ENCODE results near the gene BNIPL. TPM values are rescaled to one million over a fixed set of nuclear protein-coding genes. Genes with fewer than 3 reads are reported as not detected.

Gene BNIPL
- total and polyA plus RNA-seq, 2 of the 13 experiments (the other 11 are each of a cell fraction or from before 2014, with no cell fraction given), result 0.40 to 1.1 TPM

DNA sequence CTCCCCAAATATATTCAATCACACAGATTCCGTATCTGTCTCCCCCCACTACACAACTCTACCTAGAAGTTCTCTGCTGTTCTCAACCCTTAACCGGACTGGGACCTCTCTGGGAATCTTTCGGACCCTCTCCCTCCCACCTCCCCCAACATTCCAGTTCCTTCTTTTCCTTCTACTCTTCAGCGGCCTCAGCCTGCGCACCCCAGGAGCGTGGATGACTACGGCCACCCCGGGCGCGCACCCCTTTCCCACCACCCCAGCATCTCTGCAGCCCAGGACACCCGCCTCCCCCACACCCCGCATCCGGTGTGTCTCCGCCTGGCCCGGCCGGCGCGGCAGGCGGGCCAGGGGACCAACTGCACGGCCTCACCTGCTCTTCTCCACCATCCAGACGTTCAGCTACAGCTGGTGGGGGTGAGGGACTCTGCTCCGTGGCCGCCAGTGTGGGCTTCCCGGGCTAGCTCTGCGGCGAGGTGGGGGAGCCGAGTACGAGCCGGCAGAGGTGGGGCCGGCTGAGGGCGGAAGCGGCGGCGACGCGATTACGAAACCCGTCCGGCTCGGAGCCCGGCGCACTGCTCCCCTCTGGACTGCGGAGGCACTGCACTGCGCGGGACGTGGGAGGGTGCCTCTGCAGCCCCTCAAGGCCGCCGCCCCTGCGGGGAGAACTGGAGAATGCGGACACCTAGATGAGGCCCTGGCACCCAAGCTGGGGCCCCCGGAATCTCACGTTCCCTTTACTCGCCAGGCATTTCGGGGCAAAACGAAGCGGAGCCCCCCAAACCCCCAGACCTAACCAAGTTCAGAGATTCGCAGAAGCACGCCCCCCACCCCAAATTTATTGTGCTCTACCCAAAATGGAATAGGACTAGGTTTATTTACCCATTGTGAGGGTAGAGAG lies 23.0 kb downstream of the BNIPL start, which contains the start of gene CDC42SE1 (continued):
- TF ChIP-seq, protein P1, sequence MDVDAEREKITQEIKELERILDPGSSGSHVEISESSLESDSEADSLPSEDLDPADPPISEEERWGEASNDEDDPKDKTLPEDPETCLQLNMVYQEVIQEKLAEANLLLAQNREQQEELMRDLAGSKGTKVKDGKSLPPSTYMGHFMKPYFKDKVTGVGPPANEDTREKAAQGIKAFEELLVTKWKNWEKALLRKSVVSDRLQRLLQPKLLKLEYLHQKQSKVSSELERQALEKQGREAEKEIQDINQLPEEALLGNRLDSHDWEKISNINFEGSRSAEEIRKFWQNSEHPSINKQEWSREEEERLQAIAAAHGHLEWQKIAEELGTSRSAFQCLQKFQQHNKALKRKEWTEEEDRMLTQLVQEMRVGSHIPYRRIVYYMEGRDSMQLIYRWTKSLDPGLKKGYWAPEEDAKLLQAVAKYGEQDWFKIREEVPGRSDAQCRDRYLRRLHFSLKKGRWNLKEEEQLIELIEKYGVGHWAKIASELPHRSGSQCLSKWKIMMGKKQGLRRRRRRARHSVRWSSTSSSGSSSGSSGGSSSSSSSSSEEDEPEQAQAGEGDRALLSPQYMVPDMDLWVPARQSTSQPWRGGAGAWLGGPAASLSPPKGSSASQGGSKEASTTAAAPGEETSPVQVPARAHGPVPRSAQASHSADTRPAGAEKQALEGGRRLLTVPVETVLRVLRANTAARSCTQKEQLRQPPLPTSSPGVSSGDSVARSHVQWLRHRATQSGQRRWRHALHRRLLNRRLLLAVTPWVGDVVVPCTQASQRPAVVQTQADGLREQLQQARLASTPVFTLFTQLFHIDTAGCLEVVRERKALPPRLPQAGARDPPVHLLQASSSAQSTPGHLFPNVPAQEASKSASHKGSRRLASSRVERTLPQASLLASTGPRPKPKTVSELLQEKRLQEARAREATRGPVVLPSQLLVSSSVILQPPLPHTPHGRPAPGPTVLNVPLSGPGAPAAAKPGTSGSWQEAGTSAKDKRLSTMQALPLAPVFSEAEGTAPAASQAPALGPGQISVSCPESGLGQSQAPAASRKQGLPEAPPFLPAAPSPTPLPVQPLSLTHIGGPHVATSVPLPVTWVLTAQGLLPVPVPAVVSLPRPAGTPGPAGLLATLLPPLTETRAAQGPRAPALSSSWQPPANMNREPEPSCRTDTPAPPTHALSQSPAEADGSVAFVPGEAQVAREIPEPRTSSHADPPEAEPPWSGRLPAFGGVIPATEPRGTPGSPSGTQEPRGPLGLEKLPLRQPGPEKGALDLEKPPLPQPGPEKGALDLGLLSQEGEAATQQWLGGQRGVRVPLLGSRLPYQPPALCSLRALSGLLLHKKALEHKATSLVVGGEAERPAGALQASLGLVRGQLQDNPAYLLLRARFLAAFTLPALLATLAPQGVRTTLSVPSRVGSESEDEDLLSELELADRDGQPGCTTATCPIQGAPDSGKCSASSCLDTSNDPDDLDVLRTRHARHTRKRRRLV (CRISPR knock-in tag; IDR thresholded peaks at IDR 0.05), result no peak
- 0 out of 2 replicates have a peak, but pooled peaks have one; percentile 64 for TF ChIP-seq ELF4 (CRISPR knock-in tag; IDR thresholded peaks at IDR 0.05; ENCODE audit: borderline replicate concordance)
- TF ChIP-seq, protein P2, sequence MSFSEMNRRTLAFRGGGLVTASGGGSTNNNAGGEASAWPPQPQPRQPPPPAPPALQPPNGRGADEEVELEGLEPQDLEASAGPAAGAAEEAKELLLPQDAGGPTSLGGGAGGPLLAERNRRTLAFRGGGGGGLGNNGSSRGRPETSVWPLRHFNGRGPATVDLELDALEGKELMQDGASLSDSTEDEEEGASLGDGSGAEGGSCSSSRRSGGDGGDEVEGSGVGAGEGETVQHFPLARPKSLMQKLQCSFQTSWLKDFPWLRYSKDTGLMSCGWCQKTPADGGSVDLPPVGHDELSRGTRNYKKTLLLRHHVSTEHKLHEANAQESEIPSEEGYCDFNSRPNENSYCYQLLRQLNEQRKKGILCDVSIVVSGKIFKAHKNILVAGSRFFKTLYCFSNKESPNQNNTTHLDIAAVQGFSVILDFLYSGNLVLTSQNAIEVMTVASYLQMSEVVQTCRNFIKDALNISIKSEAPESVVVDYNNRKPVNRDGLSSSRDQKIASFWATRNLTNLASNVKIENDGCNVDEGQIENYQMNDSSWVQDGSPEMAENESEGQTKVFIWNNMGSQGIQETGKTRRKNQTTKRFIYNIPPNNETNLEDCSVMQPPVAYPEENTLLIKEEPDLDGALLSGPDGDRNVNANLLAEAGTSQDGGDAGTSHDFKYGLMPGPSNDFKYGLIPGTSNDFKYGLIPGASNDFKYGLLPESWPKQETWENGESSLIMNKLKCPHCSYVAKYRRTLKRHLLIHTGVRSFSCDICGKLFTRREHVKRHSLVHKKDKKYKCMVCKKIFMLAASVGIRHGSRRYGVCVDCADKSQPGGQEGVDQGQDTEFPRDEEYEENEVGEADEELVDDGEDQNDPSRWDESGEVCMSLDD (CRISPR knock-in tag; IDR thresholded peaks at IDR 0.05; ENCODE audit: borderline replicate concordance), result no peak
- no peak for TF ChIP-seq ZNF549 (CRISPR knock-in tag; IDR thresholded peaks at IDR 0.05)
- TF ChIP-seq, protein P3, sequence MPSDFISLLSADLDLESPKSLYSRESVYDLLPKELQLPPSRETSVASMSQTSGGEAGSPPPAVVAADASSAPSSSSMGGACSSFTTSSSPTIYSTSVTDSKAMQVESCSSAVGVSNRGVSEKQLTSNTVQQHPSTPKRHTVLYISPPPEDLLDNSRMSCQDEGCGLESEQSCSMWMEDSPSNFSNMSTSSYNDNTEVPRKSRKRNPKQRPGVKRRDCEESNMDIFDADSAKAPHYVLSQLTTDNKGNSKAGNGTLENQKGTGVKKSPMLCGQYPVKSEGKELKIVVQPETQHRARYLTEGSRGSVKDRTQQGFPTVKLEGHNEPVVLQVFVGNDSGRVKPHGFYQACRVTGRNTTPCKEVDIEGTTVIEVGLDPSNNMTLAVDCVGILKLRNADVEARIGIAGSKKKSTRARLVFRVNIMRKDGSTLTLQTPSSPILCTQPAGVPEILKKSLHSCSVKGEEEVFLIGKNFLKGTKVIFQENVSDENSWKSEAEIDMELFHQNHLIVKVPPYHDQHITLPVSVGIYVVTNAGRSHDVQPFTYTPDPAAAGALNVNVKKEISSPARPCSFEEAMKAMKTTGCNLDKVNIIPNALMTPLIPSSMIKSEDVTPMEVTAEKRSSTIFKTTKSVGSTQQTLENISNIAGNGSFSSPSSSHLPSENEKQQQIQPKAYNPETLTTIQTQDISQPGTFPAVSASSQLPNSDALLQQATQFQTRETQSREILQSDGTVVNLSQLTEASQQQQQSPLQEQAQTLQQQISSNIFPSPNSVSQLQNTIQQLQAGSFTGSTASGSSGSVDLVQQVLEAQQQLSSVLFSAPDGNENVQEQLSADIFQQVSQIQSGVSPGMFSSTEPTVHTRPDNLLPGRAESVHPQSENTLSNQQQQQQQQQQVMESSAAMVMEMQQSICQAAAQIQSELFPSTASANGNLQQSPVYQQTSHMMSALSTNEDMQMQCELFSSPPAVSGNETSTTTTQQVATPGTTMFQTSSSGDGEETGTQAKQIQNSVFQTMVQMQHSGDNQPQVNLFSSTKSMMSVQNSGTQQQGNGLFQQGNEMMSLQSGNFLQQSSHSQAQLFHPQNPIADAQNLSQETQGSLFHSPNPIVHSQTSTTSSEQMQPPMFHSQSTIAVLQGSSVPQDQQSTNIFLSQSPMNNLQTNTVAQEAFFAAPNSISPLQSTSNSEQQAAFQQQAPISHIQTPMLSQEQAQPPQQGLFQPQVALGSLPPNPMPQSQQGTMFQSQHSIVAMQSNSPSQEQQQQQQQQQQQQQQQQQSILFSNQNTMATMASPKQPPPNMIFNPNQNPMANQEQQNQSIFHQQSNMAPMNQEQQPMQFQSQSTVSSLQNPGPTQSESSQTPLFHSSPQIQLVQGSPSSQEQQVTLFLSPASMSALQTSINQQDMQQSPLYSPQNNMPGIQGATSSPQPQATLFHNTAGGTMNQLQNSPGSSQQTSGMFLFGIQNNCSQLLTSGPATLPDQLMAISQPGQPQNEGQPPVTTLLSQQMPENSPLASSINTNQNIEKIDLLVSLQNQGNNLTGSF (CRISPR knock-in tag; IDR thresholded peaks at IDR 0.05), result no peak
- no peak for TF ChIP-seq ZNF224 (CRISPR knock-in tag; IDR thresholded peaks at IDR 0.05)
- no peak for TF ChIP-seq MAFG (CRISPR knock-in tag; IDR thresholded peaks at IDR 0.05)
- TF ChIP-seq MAZ (IDR thresholded peaks at IDR 0.05; ENCODE audit: borderline replicate concordance, low read depth, low read length), result peak; percentile 27; the same call in 1 of the 2 replicates
- peak; percentile 83 for TF ChIP-seq MAZ (CRISPR knock-in tag; IDR thresholded peaks at IDR 0.05; ENCODE audit: low read depth)
- no peak for TF ChIP-seq HOXA9 (CRISPR knock-in tag; IDR thresholded peaks at IDR 0.05; ENCODE audit: borderline replicate concordance)
- peak; percentile 66; the same call in 1 of the 2 replicates for TF ChIP-seq RAD21 (CRISPR knock-in tag; IDR thresholded peaks at IDR 0.05)
